Astrocyte of the spinal cord (primary cell): Measurements from ENCODE around the gene LDHD.

Source experiments
- DNase-seq: peaks from one replicate; pipeline ENCODE4 v3.0.0; 2011; ENCODE audit warnings: low read depth, low spot score
- H3K4me3 ChIP-seq: 2 replicates; pipeline ENCODE4 v1.5.1; 2011; ENCODE audit warnings: low read depth, mild to moderate bottlenecking, low read length, moderate library complexity
- CTCF ChIP-seq: IDR thresholded peaks from 2 replicates; pipeline ENCODE4 v1.5.1; 2012; ENCODE audit warnings: low read depth, mild to moderate bottlenecking, low read length, inconsistent platforms
- in situ Hi-C: cut with HindIII; loops from 2 replicates; pipeline ENCODE4 v1.10.0; 2017; ENCODE audit warnings: low sequenced_read_pairs

LDHD gene

DNA sequence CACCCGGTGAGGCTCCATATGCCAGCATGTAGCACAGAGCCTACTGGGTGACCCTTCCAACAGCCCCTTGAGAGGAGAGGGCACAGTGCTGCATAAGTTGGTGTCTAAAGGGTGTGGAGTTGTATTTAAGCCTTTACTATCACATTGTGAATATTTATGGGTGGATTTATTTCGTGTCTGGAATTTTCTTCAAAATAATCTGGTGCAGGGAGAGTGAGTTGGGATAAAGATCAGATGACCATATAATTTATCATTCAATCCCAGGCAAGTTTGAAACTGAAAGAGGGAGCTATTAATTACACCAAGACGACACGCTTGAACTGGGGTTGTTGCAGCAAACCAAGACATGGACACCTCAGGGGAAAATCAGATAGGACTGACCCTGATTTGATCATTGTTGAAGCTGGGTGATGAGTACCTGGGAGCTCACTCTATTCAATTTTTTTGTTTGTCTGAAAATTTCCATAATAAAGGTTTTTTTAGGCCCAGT lies 42.2 kb downstream of the LDHD start:
- TF ChIP-seq CTCF: no peak
- in situ Hi-C loops: no loop called here
- no peak overlapping the region for H3K4me3 ChIP-seq
- no peak for DNase-seq

GRCh38 chr16:75073545-75074303 lies 42.9 kb downstream of the LDHD start:
- peak; percentile 40 for DNase-seq
- no peak overlapping the region for H3K4me3 ChIP-seq
- TF ChIP-seq CTCF: no peak
- in situ Hi-C loops: no loop called here

GRCh38 chr16:75072239-75072947 lies 44.2 kb downstream of the LDHD start:
- in situ Hi-C loops: no loop called here
- H3K4me3 ChIP-seq: no peak overlapping the region
- no peak for TF ChIP-seq CTCF
- DNase-seq: no peak

- no peak for DNase-seq
- in situ Hi-C loops: no loop called here
- H3K4me3 ChIP-seq: no peak overlapping the region
- no peak for TF ChIP-seq CTCF
These were observed 45.0 kb downstream of the LDHD start for GRCh38 chr16:75071621-75072020.

GRCh38 chr16:75070012-75070841 lies 46.4 kb downstream of the LDHD start:
- no peak for DNase-seq
- in situ Hi-C loops: no loop called here
- no peak for TF ChIP-seq CTCF
- no peak overlapping the region for H3K4me3 ChIP-seq
